HG03095 (cell line): Measurements from ENCODE around the gene CD79B.

Experiments
- ATAC-seq: cut with Tn5 transposase; IDR thresholded peaks from one replicate; pipeline ENCODE4 v1.9.1; 2021; ENCODE audit warnings: moderate library complexity; ENCODE audit not compliant: unreplicated experiment

Gene CD79B

DNA sequence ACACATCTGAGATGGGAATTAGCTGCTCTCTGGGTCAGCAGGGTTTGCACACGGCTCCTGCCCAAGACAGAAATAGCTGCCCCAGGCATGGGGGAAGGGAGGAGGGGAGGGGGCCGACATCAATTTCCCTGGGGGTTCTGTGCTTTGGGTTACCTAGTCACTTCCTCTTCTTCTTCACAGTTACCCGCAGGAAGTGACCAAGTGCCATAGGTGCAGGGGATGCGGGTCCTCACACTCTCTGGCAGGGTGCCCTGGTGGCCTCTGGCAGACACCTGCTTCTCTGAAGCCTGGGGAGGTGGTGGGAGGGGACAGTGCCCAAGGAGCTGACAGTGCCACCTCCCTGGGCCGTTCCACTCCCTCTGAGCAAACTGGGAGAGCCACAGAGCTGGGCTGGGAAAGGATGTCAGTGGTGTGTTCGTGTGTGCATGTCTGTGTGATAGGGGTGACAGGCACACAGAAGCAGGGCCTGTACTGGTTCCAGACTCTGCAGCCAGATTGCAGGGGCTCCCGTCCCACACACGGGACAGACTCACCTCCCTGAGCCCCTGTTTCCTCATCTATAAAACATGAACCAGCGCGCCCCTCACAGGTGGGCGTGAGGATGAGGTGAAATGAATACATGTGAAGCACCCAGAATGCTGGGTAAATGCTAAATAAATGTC lies 22.4 kb upstream of the CD79B start:
- no peak for ATAC-seq

DNA sequence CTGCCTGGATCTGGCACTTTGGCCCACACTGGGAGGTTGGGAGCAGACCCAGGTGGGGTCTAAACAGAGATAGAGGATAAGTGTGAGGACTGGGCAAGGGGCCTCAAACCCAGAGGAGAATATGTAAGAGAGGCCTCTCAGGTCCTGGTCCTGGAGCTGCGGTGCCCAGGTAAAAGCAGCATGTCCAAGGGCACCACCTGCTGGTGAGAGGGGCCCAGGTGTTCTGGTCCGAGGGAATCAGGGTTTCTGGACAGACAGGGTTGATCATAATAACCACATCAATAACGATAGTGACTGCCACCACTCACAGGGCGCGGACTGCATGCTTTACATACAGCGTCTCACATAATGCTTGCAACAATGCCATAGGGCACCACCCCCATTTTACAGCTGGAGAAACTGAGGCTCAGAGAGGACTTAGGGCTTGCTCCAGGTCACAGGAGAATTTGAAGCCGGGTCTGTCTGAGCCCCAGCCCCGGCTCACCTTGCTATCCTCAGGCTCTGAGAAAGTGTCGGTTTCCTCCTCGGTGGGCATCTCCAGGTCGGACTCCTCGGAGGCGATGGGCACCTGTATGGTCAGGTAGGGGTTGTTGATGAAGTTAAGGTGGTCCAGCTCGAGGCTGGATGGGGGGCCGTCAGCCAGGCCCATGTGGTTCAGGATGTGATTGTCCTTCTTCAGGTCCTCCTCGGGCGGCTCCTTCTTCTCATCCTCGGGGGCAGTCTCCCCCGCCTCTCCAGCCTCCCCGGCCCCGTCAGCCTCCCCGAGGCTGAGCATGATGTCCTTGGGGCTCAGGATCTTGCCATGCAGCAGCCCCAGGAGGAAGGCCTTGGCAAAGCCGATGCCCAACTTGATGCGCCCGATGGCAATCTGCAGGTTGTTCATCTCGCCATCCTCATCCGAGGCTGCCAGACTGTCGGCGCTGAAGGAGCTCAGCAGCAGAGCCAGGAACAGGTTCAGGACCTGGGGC lies 19.1 kb upstream of the CD79B start:
- ATAC-seq: no peak

DNA sequence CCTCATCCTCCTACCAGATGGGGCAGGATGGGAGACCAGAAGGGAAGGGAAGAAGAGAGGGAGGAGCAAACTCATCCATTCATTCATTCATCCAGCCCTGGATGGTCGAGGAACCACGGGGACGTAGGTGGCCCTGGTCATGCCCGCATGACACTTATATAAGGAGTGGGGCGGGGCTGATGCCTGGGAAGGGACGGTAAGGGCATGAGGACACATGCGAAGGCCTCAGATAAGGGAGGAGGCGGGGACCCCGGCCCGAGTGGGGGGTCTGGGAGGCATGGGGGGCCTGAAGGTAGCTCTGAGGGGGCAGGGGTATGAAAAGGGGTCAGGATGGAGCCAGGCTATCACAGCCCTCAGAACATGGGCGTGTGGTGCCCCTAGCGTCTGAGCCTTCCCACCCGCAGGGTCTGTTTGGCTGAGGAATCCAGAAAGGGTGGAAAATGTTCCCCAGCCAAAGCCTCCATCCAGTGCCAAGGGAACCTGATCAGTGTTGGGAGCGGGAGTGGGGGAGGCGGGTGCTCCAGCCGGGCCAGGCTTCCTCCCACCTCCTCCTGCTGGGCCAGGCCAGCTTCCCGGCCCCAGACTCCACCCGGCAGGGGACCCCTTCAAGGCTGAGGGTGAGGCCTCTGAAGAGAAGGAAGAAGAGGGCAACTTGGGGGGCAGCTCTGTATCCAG lies 17.6 kb upstream of the CD79B start:
- no peak for ATAC-seq

DNA sequence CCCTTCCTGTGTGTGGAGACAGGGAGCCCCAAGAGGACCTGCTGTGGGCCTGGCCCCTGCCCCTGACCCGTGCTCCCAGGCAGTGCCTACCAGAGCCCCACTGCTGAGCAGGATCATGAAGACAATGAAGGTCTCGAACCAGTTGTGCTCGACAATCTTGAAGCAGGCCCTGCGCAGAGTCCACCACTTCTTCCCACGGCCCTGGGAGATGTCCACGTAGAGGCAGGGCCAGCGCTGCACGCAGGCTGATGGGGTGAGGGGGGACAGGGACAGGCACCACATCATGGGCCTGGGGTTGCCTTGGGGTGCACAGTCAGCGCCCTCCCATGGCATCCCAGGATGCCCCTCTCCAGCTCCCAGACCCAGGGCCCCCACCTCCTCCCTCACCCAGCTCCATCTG lies 16.4 kb upstream of the CD79B start:
- ATAC-seq: no peak

DNA sequence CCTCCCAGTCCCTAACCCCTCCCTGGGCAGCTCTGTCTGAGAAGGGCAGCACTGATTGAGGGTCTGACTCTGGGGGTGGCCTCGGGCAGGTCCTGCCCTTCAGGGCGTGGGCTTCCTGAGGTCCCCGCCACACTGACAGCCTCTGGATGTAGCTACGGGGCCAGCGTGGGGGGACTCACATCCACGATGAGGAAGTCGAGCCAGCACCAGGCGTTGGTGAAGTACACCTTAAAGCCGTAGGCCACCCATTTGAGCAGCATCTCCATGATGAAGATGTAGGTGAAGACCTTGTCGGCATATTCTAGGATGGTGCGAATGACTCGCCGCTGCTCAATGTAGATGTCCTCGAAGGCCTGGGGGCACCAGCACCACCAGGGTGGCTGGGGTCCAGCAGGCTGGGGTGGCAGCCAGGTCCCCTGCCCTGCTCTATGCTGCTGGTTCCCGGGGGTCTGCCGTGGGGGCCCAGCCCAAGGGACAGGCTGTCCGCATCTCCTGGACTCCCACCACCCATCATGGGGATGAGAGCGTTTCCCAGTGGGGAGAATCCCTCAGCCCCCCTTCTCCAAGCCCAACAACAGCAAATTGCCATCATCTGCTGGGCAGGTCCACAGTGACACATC lies 15.7 kb upstream of the CD79B start:
- no peak for ATAC-seq

DNA sequence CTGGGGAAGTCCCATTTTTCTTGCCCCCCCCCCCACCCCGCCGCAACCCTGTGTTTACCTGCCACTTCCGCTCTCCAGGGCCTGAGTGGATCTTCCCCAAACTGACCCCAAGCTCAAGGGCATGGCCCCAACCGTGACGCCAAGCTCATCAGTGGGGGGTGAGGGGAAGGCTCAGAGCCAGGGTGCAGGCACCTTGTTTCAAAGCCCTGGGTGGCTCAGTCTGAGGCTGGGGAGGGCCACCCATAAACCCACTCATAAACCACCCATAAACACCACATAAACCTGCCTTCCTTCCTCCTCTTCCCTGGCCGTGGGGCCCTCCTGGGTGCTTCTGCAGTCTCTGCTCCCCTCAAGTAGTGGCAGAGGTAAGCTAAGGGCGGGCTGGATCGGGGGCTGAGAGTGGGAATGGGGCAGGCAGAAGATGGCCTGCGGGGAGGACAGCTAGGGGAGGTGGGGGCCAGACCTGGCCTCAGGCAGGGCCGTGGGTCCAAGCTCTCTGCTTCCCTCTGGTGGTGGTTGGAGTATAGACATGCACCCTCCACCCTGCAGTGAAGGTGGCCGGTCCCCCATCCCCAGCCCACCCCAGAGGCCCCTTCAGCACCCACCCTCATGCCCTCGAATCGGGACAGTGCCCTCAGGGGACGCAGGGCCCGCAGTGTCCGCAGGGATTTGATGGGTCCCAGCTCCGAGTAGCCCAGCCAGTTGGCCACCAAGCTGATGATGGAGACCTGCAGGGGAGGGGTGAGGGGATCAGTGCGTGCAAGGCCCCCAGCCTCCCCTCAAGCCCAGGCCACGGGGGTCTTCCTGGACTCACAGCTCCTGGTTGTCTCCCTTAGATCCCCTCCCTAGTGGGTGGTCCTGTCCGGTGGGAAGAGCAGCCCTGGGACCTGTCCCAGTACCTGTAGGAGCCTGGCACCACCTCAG lies 14.6 kb upstream of the CD79B start:
- ATAC-seq: peak; percentile 58

DNA sequence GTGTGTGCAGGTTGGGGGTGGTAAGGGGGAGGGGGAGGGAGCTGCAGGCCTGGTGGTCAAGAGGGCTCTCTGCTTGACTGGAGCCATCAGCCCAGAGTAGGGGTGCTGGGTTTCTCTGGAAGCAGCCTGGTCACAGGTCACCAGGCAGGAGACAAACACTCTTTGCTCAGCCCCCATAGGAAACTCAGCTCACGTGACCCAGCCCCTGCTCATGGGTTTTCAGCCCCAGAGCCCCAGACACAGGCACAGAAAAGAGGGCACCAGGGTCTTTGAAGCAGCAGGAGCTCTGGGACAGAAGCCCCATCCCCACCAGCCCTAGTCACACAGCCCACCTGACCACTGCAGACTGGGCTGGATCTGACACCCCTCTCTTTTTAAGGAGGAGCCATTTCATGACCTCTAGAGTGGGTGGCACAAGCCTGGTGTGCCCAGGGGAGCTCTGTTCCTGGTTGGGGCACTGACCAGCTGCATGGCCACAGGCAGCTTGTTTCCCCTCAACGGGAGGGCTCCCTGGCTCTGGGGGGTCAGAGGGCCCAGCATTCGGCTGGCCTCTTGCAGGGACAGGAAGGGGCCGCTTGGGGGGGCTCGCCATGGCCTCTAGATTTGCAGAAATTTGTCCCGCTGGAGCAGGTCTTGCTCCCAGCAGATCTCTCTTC lies 13.8 kb upstream of the CD79B start:
- peak; percentile 5 for ATAC-seq

DNA sequence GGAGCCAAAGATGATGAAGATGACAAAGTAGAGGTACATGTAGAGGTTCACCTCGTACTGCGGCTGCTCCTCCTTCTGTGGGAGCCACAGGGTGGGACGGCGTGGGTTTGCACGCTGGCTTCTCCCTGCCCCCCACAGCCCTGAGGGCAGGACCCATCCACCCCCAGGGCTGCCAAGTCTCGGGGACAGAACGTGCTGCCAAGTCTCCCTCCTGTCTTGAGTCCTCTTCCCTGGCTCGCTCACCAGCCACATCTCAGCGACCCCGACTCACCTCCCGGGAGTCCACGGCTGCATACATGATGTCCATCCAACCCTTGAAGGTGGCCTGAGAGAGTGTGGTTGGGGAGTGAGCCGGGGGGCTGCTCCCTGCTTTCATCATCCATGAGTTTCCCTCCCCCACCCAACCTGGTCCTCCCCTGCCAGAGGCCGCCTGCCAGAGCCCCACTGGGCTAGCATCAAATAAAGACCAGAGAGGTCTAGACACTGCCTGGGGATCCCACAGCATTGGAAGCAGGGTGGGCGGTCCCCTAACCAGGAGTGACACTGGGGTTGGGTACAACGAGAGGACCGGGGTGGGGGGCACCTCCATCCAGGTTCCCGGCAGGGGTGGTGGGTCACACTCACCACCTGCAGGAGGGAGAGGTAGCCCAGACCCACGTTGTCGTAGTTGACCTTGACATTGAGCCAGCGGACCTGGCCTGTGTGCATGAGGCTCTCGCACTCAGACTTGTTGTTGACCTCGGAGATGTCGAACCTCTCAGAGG lies 12.8 kb upstream of the CD79B start:
- no peak for ATAC-seq

DNA sequence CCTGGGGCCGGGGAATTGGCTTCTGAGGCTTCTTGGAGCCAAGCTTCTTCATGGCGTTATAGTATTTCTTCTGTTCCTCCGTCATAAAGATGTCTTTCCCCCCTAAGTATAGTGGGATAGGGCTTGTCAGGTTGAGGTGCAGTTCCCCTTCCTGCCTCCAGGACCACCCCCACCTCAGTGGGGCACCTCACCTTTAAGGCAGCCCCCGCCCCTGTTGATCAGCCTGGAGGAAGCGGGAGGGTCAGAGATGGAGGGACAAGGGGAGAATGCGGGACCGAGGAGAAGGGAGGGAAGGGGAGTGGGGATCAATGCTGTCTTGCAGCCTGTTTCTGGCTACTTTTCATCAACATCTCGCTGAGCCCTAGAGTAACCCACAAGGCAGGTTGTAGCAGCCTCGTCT lies 11.6 kb upstream of the CD79B start:
- ATAC-seq: no peak

DNA sequence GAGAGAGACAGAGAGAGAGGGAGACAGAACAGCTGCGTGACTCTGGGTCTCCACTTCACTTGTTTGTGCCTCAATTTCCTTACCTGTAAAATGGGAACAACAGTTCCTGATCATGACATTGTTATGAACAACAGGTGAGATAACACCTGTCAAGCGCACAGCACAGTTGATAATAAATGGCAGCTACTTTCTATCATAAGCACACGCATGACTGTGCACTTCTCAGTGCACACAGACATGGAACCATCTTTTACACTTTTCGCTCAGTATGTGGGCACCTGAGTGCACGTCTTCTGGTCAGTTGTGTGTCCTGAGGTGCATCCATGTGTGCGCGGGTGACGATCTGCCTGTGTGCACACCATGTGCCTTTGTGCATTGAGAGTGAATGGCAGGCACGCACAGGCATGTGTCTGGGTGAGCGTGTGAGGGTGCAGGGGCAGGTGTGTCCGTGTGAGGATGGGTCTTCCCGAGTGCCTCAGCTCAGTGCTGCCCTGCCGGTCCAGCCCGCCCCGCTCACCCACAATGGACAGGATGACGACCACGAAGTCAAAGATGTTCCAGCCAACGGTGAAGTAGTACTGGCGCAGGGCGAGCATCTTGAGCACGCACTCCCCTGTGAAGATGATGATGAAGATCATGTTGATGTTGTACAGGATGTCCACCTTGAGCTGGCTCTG lies 10.3 kb upstream of the CD79B start:
- ATAC-seq: no peak

DNA sequence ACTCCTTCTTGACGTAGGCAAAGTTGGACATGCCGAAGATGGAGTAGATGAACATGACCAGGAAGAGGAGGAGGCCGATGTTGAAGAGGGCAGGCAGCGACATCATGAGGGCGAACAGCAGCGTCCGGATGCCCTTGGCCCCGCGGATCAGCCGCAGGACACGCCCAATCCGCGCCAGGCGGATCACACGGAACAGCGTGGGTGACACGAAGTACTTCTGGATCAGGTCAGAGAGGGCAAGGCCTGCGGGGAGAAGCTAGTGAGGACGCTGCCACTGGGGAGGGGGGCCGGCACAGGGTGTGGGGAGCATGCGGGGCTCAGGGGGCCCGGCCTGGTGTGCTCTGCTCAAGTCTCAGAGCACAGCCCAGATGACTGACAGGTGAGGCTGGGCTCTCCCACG lies 9.6 kb upstream of the CD79B start:
- ATAC-seq: no peak

DNA sequence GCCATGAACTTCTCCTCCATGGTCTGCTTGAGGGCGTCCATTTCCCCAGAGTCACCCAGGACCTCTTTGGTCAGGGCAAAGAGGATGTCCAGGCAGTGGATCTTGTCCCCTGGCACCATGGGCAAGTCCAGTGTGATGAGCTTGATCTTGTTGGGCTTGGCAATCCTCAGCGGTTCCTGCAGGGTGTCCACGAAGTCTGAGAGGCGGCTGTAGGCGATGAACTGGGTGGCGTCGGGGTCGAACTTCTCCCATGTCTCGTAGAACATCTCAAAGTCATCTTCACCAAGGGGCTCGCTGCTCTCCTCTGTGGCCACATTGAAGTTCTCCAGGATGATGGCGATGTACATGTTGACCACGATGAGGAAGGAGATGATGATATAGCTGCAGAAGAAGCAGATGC lies 9.0 kb upstream of the CD79B start:
- ATAC-seq: no peak

DNA sequence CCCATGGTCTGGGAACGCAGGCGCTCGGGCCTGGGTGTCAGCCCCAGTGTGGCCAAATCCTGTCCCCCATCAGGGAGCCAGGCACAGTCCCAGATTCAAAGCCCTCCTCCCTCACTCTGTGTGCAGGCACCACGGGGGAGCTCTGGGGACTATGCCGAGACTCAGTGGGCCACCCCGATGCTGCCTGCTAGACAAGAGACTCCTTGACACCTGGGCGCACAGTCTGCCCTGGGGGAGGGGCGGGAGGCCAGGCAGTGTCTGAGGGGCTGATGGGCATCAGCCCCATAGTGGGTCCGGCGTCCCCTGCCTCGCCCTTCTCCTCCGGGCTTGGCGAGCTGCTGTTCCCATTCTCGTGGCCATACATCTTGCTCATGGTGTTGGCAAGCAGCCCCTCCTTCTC lies 8.5 kb upstream of the CD79B start:
- no peak for ATAC-seq

DNA sequence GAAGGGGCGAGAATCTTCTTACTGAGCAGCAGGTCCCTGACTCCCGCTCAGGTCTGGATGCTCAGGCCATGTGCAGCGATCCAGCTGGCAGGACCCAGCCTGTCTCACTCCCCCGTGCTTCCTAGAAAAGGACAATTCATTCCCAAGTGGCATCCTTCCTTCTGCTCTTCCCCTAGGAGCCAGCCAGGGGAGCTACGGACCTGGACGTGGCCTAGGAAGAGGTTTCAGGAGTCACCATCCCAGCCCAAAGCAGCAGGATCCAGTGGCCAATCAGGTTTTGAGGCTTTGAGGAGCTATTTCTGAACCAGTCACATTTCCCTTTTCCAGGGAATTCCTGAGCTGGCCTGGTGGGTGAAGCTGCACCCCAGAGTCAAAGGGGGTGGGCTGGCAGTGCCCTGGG lies 7.8 kb upstream of the CD79B start:
- ATAC-seq: no peak

DNA sequence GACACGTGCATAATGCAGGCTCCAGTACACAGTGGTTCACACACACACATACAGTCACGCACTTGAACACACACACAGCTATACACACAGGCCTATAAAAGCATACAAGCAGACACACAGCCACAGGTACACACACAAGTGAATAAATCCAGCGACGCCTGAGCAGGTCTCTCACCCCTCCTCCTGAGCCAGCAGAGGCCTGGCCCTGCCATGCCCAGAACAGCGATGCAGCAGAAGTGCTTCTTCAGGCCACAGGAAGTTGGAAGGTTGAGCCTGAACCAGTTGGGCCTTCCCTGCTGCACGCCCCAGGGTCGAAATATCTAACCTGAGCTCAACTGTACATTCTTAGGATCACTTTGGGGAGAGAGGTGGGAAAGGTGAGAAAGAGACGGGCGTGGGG lies 7.3 kb upstream of the CD79B start:
- ATAC-seq: no peak

DNA sequence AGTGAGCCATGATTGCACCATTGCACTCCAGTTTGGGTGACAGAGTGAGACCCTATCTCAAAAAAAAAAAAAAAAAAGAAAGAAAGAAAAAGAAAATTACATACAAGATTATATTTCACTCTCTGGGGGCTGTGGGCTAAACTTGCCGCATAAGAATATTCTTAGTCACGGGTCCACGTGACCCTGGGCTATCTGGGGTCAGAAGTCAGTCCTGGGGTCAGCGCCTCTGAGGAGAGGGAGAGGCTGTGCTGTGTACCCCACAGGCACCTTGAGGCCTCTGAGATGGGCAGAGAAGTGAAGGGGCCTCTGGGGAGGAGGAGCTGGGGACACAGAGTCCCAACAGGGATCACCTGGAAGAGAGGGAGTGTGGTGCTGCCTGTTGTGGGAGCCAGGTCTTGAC lies 5.8 kb upstream of the CD79B start:
- ATAC-seq: no peak

DNA sequence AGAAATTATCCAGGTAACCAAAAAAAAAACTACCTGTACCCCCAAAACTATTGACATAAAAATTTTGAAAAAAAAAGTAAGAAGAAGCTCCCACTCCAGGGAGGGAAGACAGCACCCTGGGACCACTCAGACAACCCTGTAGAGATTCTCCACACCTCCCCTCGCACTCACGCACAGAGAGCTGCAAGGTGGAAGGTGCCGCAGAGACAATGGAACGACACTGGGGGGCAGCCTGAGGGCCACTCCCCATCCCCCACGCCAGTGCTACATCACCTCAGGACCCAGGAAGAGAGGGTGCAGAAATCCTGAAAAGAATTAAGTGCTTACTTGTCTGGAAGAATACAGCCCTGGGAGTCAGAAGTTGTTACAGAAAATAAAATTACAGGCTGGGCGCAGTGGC lies 5.2 kb upstream of the CD79B start:
- ATAC-seq: no peak
